HCT116 (cell line): Measurements from ENCODE around the gene ADRB1. TPM values are rescaled to one million over a fixed set of nuclear protein-coding genes. Genes with fewer than 3 reads are reported as not detected.

Experiments used
- ATAC-seq: fragments of 200-7000 bp; cut with Tn5 transposase; 2 replicates; pipeline ENCODE4 v1.9.1; 2020; ENCODE audit warnings: mild to moderate bottlenecking, moderate library complexity
- BruUV-seq: library from RNA; stranded (reverse); fragments of 400-500 nt; replicated peaks from 2 replicates; lab custom pipeline; 2021; lab: Mats Ljungman, UMichigan
- CTCF ChIA-PET: fragments of 300-600 bp; sonication (Branson Sonifier 250); formaldehyde crosslinking; loops from one replicate; lab custom pipeline; 2021; ENCODE audit warnings: antibody characterized with exemption; lab: Charles Lee
- POLR2A ChIA-PET: fragments of 300-600, 350-600 bp; sonication (Branson Sonifier 250); formaldehyde crosslinking; loops from one replicate; lab custom pipeline; 2021; ENCODE audit warnings: antibody characterized with exemption; lab: Charles Lee
- RAD21 ChIA-PET, 2 experiments: fragments of 300-600 bp; sonication (Branson Sonifier 250); formaldehyde crosslinking; loops; one replicate each; lab custom pipeline; 2023; ENCODE audit warnings: low total read pairs in 2 of 2; ENCODE audit not compliant: uncharacterized antibody in 2 of 2, unreplicated experiment in 2 of 2, low non-redundant PET in 1 of 2; lab: Charles Lee
- DNase-seq: peaks from one replicate; pipeline ENCODE4 v3.0.0-alpha.2; 2010; ENCODE audit warnings: low read depth, low spot score
- H2AFZ ChIP-seq: fragments of 200-600 bp; shearing (Covaris generic), sonication (generic); 2 replicates; pipeline ENCODE4 v1.6.1; 2017; ENCODE audit warnings: low read depth, mixed run types, mixed read lengths, antibody characterized with exemption, low read length; ENCODE audit not compliant: poor library complexity, severe bottlenecking
- H3K27ac ChIP-seq: 2 replicates; pipeline ENCODE4 v1.5.1; 2012; ENCODE audit warnings: low read depth, low read length
- H3K27me3 ChIP-seq: fragments of 200-600 bp; sonication (generic); 2 replicates; pipeline ENCODE4 v1.6.1; 2016; ENCODE audit warnings: mixed run types, low read length, mixed read lengths; ENCODE audit not compliant: insufficient read depth
- H3K36me3 ChIP-seq, 2 experiments: fragments of 200-500 bp in 1 of 2; fragments of 200-600 bp in 1 of 2; sonication (Bioruptor generic) in 1 of 2; sonication (generic) in 1 of 2; 2 replicates each; pipeline versions ENCODE4 v1.5.1 to v1.6.1; 2014 to 2016; ENCODE audit warnings: low read length in 2 of 2, inconsistent platforms in 1 of 2, mixed read lengths in 1 of 2, mixed run types in 1 of 2; ENCODE audit not compliant: insufficient read depth in 2 of 2, control insufficient read depth in 1 of 2
- H3K4me1 ChIP-seq, 2 experiments: fragments of 200-600 bp in 1 of 2; sonication (generic) in 1 of 2; 2 replicates each; pipeline versions ENCODE4 v1.5.1 to v1.6.1; 2012 to 2017; ENCODE audit warnings: low read length in 2 of 2, inconsistent platforms in 1 of 2, mild to moderate bottlenecking in 1 of 2, mixed read lengths in 1 of 2, mixed run types in 1 of 2, moderate library complexity in 1 of 2; ENCODE audit not compliant: insufficient read depth in 2 of 2, control insufficient read depth in 1 of 2
- H3K4me2 ChIP-seq: fragments of 200-600 bp; sonication (generic); 2 replicates; pipeline ENCODE4 v1.6.1; 2017; ENCODE audit warnings: mixed run types, low read length, mixed read lengths
- H3K4me3 ChIP-seq, 2 experiments: fragments of 200-600 bp in 1 of 2; sonication (generic) in 1 of 2; replicated peaks in 1 of 2; 2 replicates each; pipeline ENCODE4 v1.5.1; 2011 to 2016; ENCODE audit warnings: low read length in 2 of 2, control low read depth in 1 of 2, low read depth in 1 of 2, mild to moderate bottlenecking in 1 of 2, mixed read lengths in 1 of 2, mixed run types in 1 of 2
- H3K79me2 ChIP-seq: fragments of 200-600 bp; sonication (generic); 2 replicates; pipeline ENCODE4 v1.6.1; 2017; ENCODE audit warnings: mild to moderate bottlenecking, mixed run types, low read length, moderate library complexity, mixed read lengths; ENCODE audit not compliant: insufficient read depth
- H3K9ac ChIP-seq: fragments of 200-600 bp; sonication (generic); 2 replicates; pipeline ENCODE4 v1.6.1; 2016; ENCODE audit warnings: low read length, mixed read lengths
- H3K9me2 ChIP-seq: fragments of 200-600 bp; sonication (generic), shearing (Covaris generic); 2 replicates; pipeline ENCODE4 v1.6.1; 2017; ENCODE audit warnings: mixed run types, mild to moderate bottlenecking, moderate library complexity; ENCODE audit not compliant: insufficient read depth
- H3K9me3 ChIP-seq, 2 experiments: fragments of 200-500 bp in 1 of 2; fragments of 200-600 bp in 1 of 2; sonication (Bioruptor generic) in 1 of 2; sonication (generic) in 1 of 2; 2 replicates each; pipeline ENCODE4 v1.6.1; 2014 to 2017; ENCODE audit warnings: low read length in 2 of 2, mixed read lengths in 2 of 2, inconsistent platforms in 1 of 2, low read depth in 1 of 2, mild to moderate bottlenecking in 1 of 2, mixed run types in 1 of 2, moderate library complexity in 1 of 2; ENCODE audit not compliant: control insufficient read depth in 1 of 2, insufficient read depth in 1 of 2
- H4K20me1 ChIP-seq: fragments of 200-600 bp; sonication (generic), shearing (Covaris generic); 2 replicates; pipeline ENCODE4 v1.6.1; 2017; ENCODE audit warnings: mixed run types, mild to moderate bottlenecking, moderate library complexity; ENCODE audit not compliant: insufficient read depth
- ATF3 ChIP-seq: IDR thresholded peaks from 2 replicates; pipeline ENCODE4 v1.6.1; 2012
- CTCF ChIP-seq, 3 experiments: fragments of 200-600 bp in 1 of 3; sonication (generic) in 1 of 3; IDR thresholded peaks in 2 of 3; conservative IDR thresholded peaks in 1 of 3; 2 replicates each; pipeline ENCODE4 v1.5.1; 2012 to 2017; ENCODE audit warnings: low read depth in 2 of 3, low read length in 2 of 3, antibody characterized with exemption in 1 of 3, borderline replicate concordance in 1 of 3, control low read depth in 1 of 3, mild to moderate bottlenecking in 1 of 3, mixed read lengths in 1 of 3, mixed run types in 1 of 3, moderate library complexity in 1 of 3; ENCODE audit not compliant: insufficient read depth in 1 of 3
- EZH2phosphoT487 ChIP-seq: fragments of 200-600 bp; IDR thresholded peaks from 2 replicates; pipeline ENCODE4 v1.6.1; 2018; ENCODE audit warnings: antibody characterized with exemption, borderline replicate concordance
- FOSL1 ChIP-seq: IDR thresholded peaks from 2 replicates; pipeline ENCODE4 v1.6.1; 2012; ENCODE audit warnings: low read depth
- MAX ChIP-seq: IDR thresholded peaks from 2 replicates; pipeline ENCODE4 v1.6.1; 2012
- POLR2A ChIP-seq: IDR thresholded peaks from 2 replicates; pipeline ENCODE4 v1.7.0; 2011; ENCODE audit warnings: borderline replicate concordance; ENCODE audit not compliant: insufficient read depth, insufficient read length; ENCODE audit errors: extremely low read depth
- RAD21 ChIP-seq: IDR thresholded peaks from 2 replicates; pipeline ENCODE4 v1.6.1; 2012; ENCODE audit warnings: low read depth, mild to moderate bottlenecking
- SP1 ChIP-seq: IDR thresholded peaks from 2 replicates; pipeline ENCODE4 v1.6.1; 2012; ENCODE audit warnings: low read depth
- ZBTB33 ChIP-seq: IDR thresholded peaks from 2 replicates; pipeline ENCODE4 v1.6.1; 2011; ENCODE audit warnings: mild to moderate bottlenecking, low read length, moderate library complexity; ENCODE audit not compliant: insufficient replicate concordance; ENCODE audit errors: extremely low read depth
- intact Hi-C: fragments of 100-400 bp; cut with micrococcal nuclease; formaldehyde crosslinking; loops from 2 replicates; pipeline ENCODE4 v1.10.0; 2022
- total RNA-seq: library from RNA; stranded (reverse); gene quantifications from one replicate; pipeline ENCODE4 v1.2.1, GENCODE V29; 2021; ENCODE audit not compliant: unreplicated experiment

ADRB1 gene
- total RNA-seq, 1 experiment from 2014 or later: 0.89 TPM

- no peak for DNase-seq
- H2AFZ ChIP-seq: no peak overlapping the region
- no peak overlapping the region for H3K4me2 ChIP-seq
- TF ChIP-seq MAX: no peak
- no peak for TF ChIP-seq POLR2A
- TF ChIP-seq ZBTB33: no peak
- no peak for TF ChIP-seq ATF3
- TF ChIP-seq EZH2phosphoT487: no peak
- no peak for TF ChIP-seq RAD21
- no peak for TF ChIP-seq FOSL1
- no peak for TF ChIP-seq CTCF (IDR thresholded peaks at IDR 0.05 in 2 of 3, conservative IDR thresholded peaks at IDR 0.05 in 1 of 3; ENCODE audit: borderline replicate concordance in 1 of 3, insufficient read depth in 1 of 3, low read depth in 2 of 3, low read length in 2 of 3)
- TF ChIP-seq SP1: no peak
- TF ChIP-seq, all 23 proteins: peak for 0
- ATAC-seq: no peak
- H3K36me3 ChIP-seq: no peaks in the 10 kb centered on the region
- CTCF ChIA-PET: no interaction called here
- no peaks in the 10 kb centered on the region for H3K27me3 ChIP-seq
- H4K20me1 ChIP-seq: no peaks in the 10 kb centered on the region
- H3K9ac ChIP-seq: no peak overlapping the region
- H3K27ac ChIP-seq: no peak overlapping the region
- no peak overlapping the region for H3K4me3 ChIP-seq
- H3K79me2 ChIP-seq: no peaks in the 10 kb centered on the region
- peaks cover 23 to 52% of the 10 kb centered on the region in 2 experiments for H3K4me1 ChIP-seq
- BruUV-seq: no TSS peak
- intact Hi-C loops: no loop called here
- RAD21 ChIA-PET: no interaction called here
- H3K9me2 ChIP-seq: no peaks in the 10 kb centered on the region
- no peaks in the 10 kb centered on the region for H3K9me3 ChIP-seq
- POLR2A ChIA-PET: no interaction called here
Observed at GRCh38 chr10:114028425-114028824, 15.2 kb upstream of the ADRB1 start.
